ENCODE results near the gene ERBB4. TPM values are rescaled to one million over a fixed set of nuclear protein-coding genes. Genes with fewer than 3 reads are reported as not detected.

Gene ERBB4
- total RNA-seq, 3 donors from 2014 or later = 1.6 to 53.1 (median 18.4) TPM

GRCh38 chr2:212271583-212271982 lies 267.0 kb downstream of the ERBB4 start:
- no peak for DNase-seq (ENCODE audit: low spot score in 2 of 2)
- H3K4me1 ChIP-seq = no peaks in the 10 kb centered on the region
- no peak overlapping the region for H3K27ac ChIP-seq
- intact Hi-C loops (cut with DNase I; ENCODE audit: low total_unique reads) = no loop called here
- no peaks in the 10 kb centered on the region for H3K36me3 ChIP-seq
- no peak overlapping the region for H3K4me3 ChIP-seq
- H3K27me3 ChIP-seq = no peaks in the 10 kb centered on the region
- TF ChIP-seq, protein P1, sequence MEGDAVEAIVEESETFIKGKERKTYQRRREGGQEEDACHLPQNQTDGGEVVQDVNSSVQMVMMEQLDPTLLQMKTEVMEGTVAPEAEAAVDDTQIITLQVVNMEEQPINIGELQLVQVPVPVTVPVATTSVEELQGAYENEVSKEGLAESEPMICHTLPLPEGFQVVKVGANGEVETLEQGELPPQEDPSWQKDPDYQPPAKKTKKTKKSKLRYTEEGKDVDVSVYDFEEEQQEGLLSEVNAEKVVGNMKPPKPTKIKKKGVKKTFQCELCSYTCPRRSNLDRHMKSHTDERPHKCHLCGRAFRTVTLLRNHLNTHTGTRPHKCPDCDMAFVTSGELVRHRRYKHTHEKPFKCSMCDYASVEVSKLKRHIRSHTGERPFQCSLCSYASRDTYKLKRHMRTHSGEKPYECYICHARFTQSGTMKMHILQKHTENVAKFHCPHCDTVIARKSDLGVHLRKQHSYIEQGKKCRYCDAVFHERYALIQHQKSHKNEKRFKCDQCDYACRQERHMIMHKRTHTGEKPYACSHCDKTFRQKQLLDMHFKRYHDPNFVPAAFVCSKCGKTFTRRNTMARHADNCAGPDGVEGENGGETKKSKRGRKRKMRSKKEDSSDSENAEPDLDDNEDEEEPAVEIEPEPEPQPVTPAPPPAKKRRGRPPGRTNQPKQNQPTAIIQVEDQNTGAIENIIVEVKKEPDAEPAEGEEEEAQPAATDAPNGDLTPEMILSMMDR (IDR thresholded peaks at IDR 0.05) = no peak
- TF ChIP-seq POLR2AphosphoS5 (IDR thresholded peaks at IDR 0.05) = no peak
- no peak for TF ChIP-seq POLR2A (IDR thresholded peaks at IDR 0.05)
- H3K9me3 ChIP-seq = no peaks in the 10 kb centered on the region

DNA sequence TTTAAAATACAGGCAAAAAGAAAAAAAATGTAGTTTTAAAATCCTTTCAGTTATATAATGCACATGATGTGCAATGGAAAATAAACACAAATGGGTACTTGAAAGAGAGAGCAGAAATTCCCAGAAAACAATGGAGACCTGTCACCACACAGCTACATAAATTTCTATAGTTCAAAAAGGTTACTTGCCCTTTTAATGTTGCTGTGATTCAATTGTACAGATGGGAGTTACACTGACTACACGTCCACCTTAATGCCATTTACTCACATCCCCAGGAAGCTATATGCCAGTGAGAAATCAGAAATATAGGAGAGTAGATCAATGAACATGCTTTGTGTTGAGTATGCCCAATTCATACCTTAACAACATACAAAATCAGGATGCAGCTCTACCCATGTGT lies 269.6 kb downstream of the ERBB4 start:
- Histone ChIP-seq H3K27me3 (no peaks in the 10 kb centered on the region), H3K36me3 (no peaks in the 10 kb centered on the region), H3K4me1 (no peaks in the 10 kb centered on the region), H3K4me3 (no peak overlapping the region), H3K27ac (no peak overlapping the region), H3K9me3 (no peaks in the 10 kb centered on the region)
- no peak for DNase-seq (ENCODE audit: low spot score in 2 of 2)
- intact Hi-C loops (cut with DNase I; ENCODE audit: low total_unique reads) = no loop called here
- no peak for TF ChIP-seq POLR2A (IDR thresholded peaks at IDR 0.05)
- TF ChIP-seq, protein P1 (IDR thresholded peaks at IDR 0.05) = no peak
- TF ChIP-seq POLR2AphosphoS5 (IDR thresholded peaks at IDR 0.05) = no peak

GRCh38 chr2:212266297-212266696 lies 272.3 kb downstream of the ERBB4 start:
- Histone ChIP-seq H3K4me3 (no peak overlapping the region), H3K36me3 (no peaks in the 10 kb centered on the region), H3K27ac (no peak overlapping the region), H3K9me3 (no peaks in the 10 kb centered on the region), H3K27me3 (no peaks in the 10 kb centered on the region), H3K4me1 (no peaks in the 10 kb centered on the region)
- TF ChIP-seq POLR2AphosphoS5 (IDR thresholded peaks at IDR 0.05) = no peak
- TF ChIP-seq POLR2A (IDR thresholded peaks at IDR 0.05) = no peak
- TF ChIP-seq, protein P1 (IDR thresholded peaks at IDR 0.05) = no peak
- intact Hi-C loops (cut with DNase I; ENCODE audit: low total_unique reads) = no loop called here
- no peak for DNase-seq (ENCODE audit: low spot score in 2 of 2)

- DNase-seq (ENCODE audit: low spot score in 2 of 2) = no peak
- Histone ChIP-seq H3K36me3 (no peaks in the 10 kb centered on the region), H3K9me3 (no peaks in the 10 kb centered on the region), H3K4me3 (no peak overlapping the region), H3K27ac (no peak overlapping the region), H3K4me1 (no peaks in the 10 kb centered on the region), H3K27me3 (no peaks in the 10 kb centered on the region)
- intact Hi-C loops (cut with DNase I; ENCODE audit: low total_unique reads) = no loop called here
- TF ChIP-seq POLR2AphosphoS5 (IDR thresholded peaks at IDR 0.05) = no peak
- no peak for TF ChIP-seq POLR2A (IDR thresholded peaks at IDR 0.05)
- TF ChIP-seq, protein P1 (IDR thresholded peaks at IDR 0.05) = no peak
These were observed 272.8 kb downstream of the ERBB4 start for GRCh38 chr2:212265777-212266176.

GRCh38 chr2:212264187-212264586 lies 274.4 kb downstream of the ERBB4 start:
- Histone ChIP-seq H3K36me3 (no peaks in the 10 kb centered on the region), H3K27me3 (no peaks in the 10 kb centered on the region), H3K9me3 (no peaks in the 10 kb centered on the region), H3K4me3 (no peak overlapping the region), H3K4me1 (no peaks in the 10 kb centered on the region), H3K27ac (no peak overlapping the region)
- intact Hi-C loops (cut with DNase I; ENCODE audit: low total_unique reads) = no loop called here
- TF ChIP-seq POLR2A (IDR thresholded peaks at IDR 0.05) (no peak), POLR2AphosphoS5 (IDR thresholded peaks at IDR 0.05) (no peak)
- TF ChIP-seq, protein P1 (IDR thresholded peaks at IDR 0.05) = no peak
- DNase-seq (ENCODE audit: low spot score in 2 of 2) = no peak

Measured in breast epithelium (tissue), 4 donors.